Measurements from ENCODE around the gene SLC12A2. TPM values are rescaled to one million over a fixed set of nuclear protein-coding genes. Genes with fewer than 3 reads are reported as not detected.

SLC12A2 gene
- total and polyA plus RNA-seq, 2 donors (not counting 1 experiment from before 2014, with no cell fraction given): 13.7 to 18.6 TPM

GRCh38 chr5:128202320-128202719 is 118.8 kb downstream of the SLC12A2 start:
- H3K27me3 ChIP-seq (ENCODE audit: control insufficient read depth, insufficient read depth, low read length): no peaks in the 10 kb centered on the region
- H3K9ac ChIP-seq (ENCODE audit: insufficient read depth, low read length): no peak overlapping the region
- no peak overlapping the region for H3K27ac ChIP-seq (ENCODE audit: insufficient read depth, low read length)
- no peaks in the 10 kb centered on the region for H3K36me3 ChIP-seq (ENCODE audit: control insufficient read depth, insufficient read depth, low read length)
- TF ChIP-seq EZH2 (IDR thresholded peaks at IDR 0.05; ENCODE audit: low read length, missing control alignments) (no peak), CTCF (conservative IDR thresholded peaks at IDR 0.05 in 1 of 2, IDR thresholded peaks at IDR 0.05 in 1 of 2; ENCODE audit: low read depth in 1 of 2, low read length in 2 of 2) (no peak)
- no peak overlapping the region for H2AFZ ChIP-seq (ENCODE audit: low read length)
- H3K9me3 ChIP-seq (ENCODE audit: control insufficient read depth, insufficient read depth, low read depth, low read length): no peaks in the 10 kb centered on the region
- H4K20me1 ChIP-seq (ENCODE audit: control insufficient read depth, extremely low read depth, insufficient read depth, low read length): no peaks in the 10 kb centered on the region
- H3K4me1 ChIP-seq (ENCODE audit: control insufficient read depth, extremely low read depth, insufficient read depth, low read length): no peaks in the 10 kb centered on the region
- no peak overlapping the region for H3K4me2 ChIP-seq (ENCODE audit: extremely low read depth, insufficient read depth, low read length)
- H3K79me2 ChIP-seq (ENCODE audit: control insufficient read depth, insufficient read depth, low read length): no peaks in the 10 kb centered on the region
- H3K4me3 ChIP-seq (replicated peaks in 1 of 4; ENCODE audit: control extremely low read depth in 1 of 4, insufficient read depth in 1 of 4, low read depth in 3 of 4, low read length in 4 of 4): no peak overlapping the region
- DNase-seq (ENCODE audit: low read depth in 2 of 2): no peak

- no peaks in the 10 kb centered on the region for H3K36me3 ChIP-seq (ENCODE audit: control insufficient read depth, insufficient read depth, low read length)
- H4K20me1 ChIP-seq (ENCODE audit: control insufficient read depth, extremely low read depth, insufficient read depth, low read length): no peaks in the 10 kb centered on the region
- H3K79me2 ChIP-seq (ENCODE audit: control insufficient read depth, insufficient read depth, low read length): no peaks in the 10 kb centered on the region
- no peak overlapping the region for H3K4me2 ChIP-seq (ENCODE audit: extremely low read depth, insufficient read depth, low read length)
- TF ChIP-seq CTCF (conservative IDR thresholded peaks at IDR 0.05 in 1 of 2, IDR thresholded peaks at IDR 0.05 in 1 of 2; ENCODE audit: low read depth in 1 of 2, low read length in 2 of 2) (no peak), EZH2 (IDR thresholded peaks at IDR 0.05; ENCODE audit: low read length, missing control alignments) (no peak)
- DNase-seq (ENCODE audit: low read depth in 2 of 2): no peak
- H3K9ac ChIP-seq (ENCODE audit: insufficient read depth, low read length): no peak overlapping the region
- no peaks in the 10 kb centered on the region for H3K9me3 ChIP-seq (ENCODE audit: control insufficient read depth, insufficient read depth, low read depth, low read length)
- no peaks in the 10 kb centered on the region for H3K4me1 ChIP-seq (ENCODE audit: control insufficient read depth, extremely low read depth, insufficient read depth, low read length)
- H3K4me3 ChIP-seq (replicated peaks in 1 of 4; ENCODE audit: control extremely low read depth in 1 of 4, insufficient read depth in 1 of 4, low read depth in 3 of 4, low read length in 4 of 4): no peak overlapping the region
- no peak overlapping the region for H3K27ac ChIP-seq (ENCODE audit: insufficient read depth, low read length)
- H3K27me3 ChIP-seq (ENCODE audit: control insufficient read depth, insufficient read depth, low read length): no peaks in the 10 kb centered on the region
- no peak overlapping the region for H2AFZ ChIP-seq (ENCODE audit: low read length)
Measured at GRCh38 chr5:128208436-128208835, 124.9 kb downstream of the SLC12A2 start.

GRCh38 chr5:128212191-128212806 is 128.7 kb downstream of the SLC12A2 start:
- H3K79me2 ChIP-seq (ENCODE audit: control insufficient read depth, insufficient read depth, low read length): no peaks in the 10 kb centered on the region
- H3K27me3 ChIP-seq (ENCODE audit: control insufficient read depth, insufficient read depth, low read length): no peaks in the 10 kb centered on the region
- H3K4me3 ChIP-seq (replicated peaks in 1 of 4; ENCODE audit: control extremely low read depth in 1 of 4, insufficient read depth in 1 of 4, low read depth in 3 of 4, low read length in 4 of 4): no peak overlapping the region
- no peak for DNase-seq (ENCODE audit: low read depth in 2 of 2)
- H3K9ac ChIP-seq (ENCODE audit: insufficient read depth, low read length): no peak overlapping the region
- no peak overlapping the region for H3K4me2 ChIP-seq (ENCODE audit: extremely low read depth, insufficient read depth, low read length)
- no peak overlapping the region for H3K27ac ChIP-seq (ENCODE audit: insufficient read depth, low read length)
- no peaks in the 10 kb centered on the region for H3K9me3 ChIP-seq (ENCODE audit: control insufficient read depth, insufficient read depth, low read depth, low read length)
- peaks cover under 1% of the 10 kb centered on the region for H3K4me1 ChIP-seq (ENCODE audit: control insufficient read depth, extremely low read depth, insufficient read depth, low read length)
- no peaks in the 10 kb centered on the region for H3K36me3 ChIP-seq (ENCODE audit: control insufficient read depth, insufficient read depth, low read length)
- TF ChIP-seq CTCF (conservative IDR thresholded peaks at IDR 0.05 in 1 of 2, IDR thresholded peaks at IDR 0.05 in 1 of 2; ENCODE audit: low read depth in 1 of 2, low read length in 2 of 2) (no peak), EZH2 (IDR thresholded peaks at IDR 0.05; ENCODE audit: low read length, missing control alignments) (no peak)
- no peaks in the 10 kb centered on the region for H4K20me1 ChIP-seq (ENCODE audit: control insufficient read depth, extremely low read depth, insufficient read depth, low read length)
- no peak overlapping the region for H2AFZ ChIP-seq (ENCODE audit: low read length)
